Measurements from ENCODE around the gene LAMA2. TPM values are rescaled to one million over a fixed set of nuclear protein-coding genes. Genes with fewer than 3 reads are reported as not detected.

Gene LAMA2
- total RNA-seq, 1 experiment from 2014 or later: 0.28 TPM

GRCh38 chr6:129105035-129105434 lies 222.1 kb downstream of the LAMA2 start:
- intact Hi-C loops (cut with micrococcal nuclease; ENCODE audit: unreplicated experiment) (no loop called here), in situ Hi-C loops (cut with HindIII; ENCODE audit: low pct_unique_long_range_greater_than_20kb, low sequenced_read_pairs) (no loop called here)
- POLR2A ChIA-PET: no interaction called here
- Histone ChIP-seq H3K36me3 (ENCODE audit: control insufficient read depth, insufficient read depth, low read length) (no peaks in the 10 kb centered on the region), H3K4me1 (ENCODE audit: control insufficient read depth, insufficient read depth, low read length) (0 out of 2 replicates have a peak, but pooled peaks cover 3% of the 10 kb centered on the region), H3K27ac (ENCODE audit: low read length) (no peak overlapping the region), H3K27me3 (ENCODE audit: control insufficient read depth, insufficient read depth, low read length) (no peaks in the 10 kb centered on the region), H3K9me3 (ENCODE audit: control insufficient read depth, insufficient read depth, low read depth, low read length) (no peaks in the 10 kb centered on the region), H3K4me3 (ENCODE audit: low read depth in 2 of 2, low read length in 2 of 2) (no peak overlapping the region)
- no TSS peak for BruUV-seq (replicated peaks)
- CTCF ChIA-PET: no interaction called here
- TF ChIP-seq SIN3A (IDR thresholded peaks at IDR 0.05; ENCODE audit: borderline replicate concordance, insufficient read depth, low read depth, low read length) (no peak), TCF7L2 (IDR thresholded peaks at IDR 0.05; ENCODE audit: low read depth, low read length) (no peak)
- DNase-seq (ENCODE audit: low read depth, low spot score): no peak
- no peak for ATAC-seq

- DNase-seq (ENCODE audit: low read depth, low spot score) (no peak), ATAC-seq (no peak)
- Histone ChIP-seq H3K9me3 (ENCODE audit: control insufficient read depth, insufficient read depth, low read depth, low read length) (no peaks in the 10 kb centered on the region), H3K27me3 (ENCODE audit: control insufficient read depth, insufficient read depth, low read length) (no peaks in the 10 kb centered on the region), H3K27ac (ENCODE audit: low read length) (no peak overlapping the region), H3K4me1 (ENCODE audit: control insufficient read depth, insufficient read depth, low read length) (0 out of 2 replicates have a peak, but pooled peaks cover 3% of the 10 kb centered on the region), H3K36me3 (ENCODE audit: control insufficient read depth, insufficient read depth, low read length) (no peaks in the 10 kb centered on the region), H3K4me3 (ENCODE audit: low read depth in 2 of 2, low read length in 2 of 2) (no peak overlapping the region)
- in situ Hi-C loops (cut with HindIII; ENCODE audit: low pct_unique_long_range_greater_than_20kb, low sequenced_read_pairs) (no loop called here), intact Hi-C loops (cut with micrococcal nuclease; ENCODE audit: unreplicated experiment) (no loop called here)
- no peak for TF ChIP-seq SIN3A (IDR thresholded peaks at IDR 0.05; ENCODE audit: borderline replicate concordance, insufficient read depth, low read depth, low read length)
- POLR2A ChIA-PET: no interaction called here
- BruUV-seq (replicated peaks): no TSS peak
- CTCF ChIA-PET: no interaction called here
Measured at GRCh38 chr6:129105793-129106192, 222.9 kb downstream of the LAMA2 start.

GRCh38 chr6:129108337-129108736 lies 225.4 kb downstream of the LAMA2 start:
- no peak for ATAC-seq
- DNase-seq (ENCODE audit: low read depth, low spot score): no peak
- CTCF ChIA-PET: no interaction called here
- Histone ChIP-seq H3K9me3 (ENCODE audit: control insufficient read depth, insufficient read depth, low read depth, low read length) (no peaks in the 10 kb centered on the region), H3K4me3 (ENCODE audit: low read depth in 2 of 2, low read length in 2 of 2) (no peak overlapping the region), H3K27ac (ENCODE audit: low read length) (no peak overlapping the region), H3K4me1 (ENCODE audit: control insufficient read depth, insufficient read depth, low read length) (0 out of 2 replicates have a peak, but pooled peaks cover 3% of the 10 kb centered on the region), H3K27me3 (ENCODE audit: control insufficient read depth, insufficient read depth, low read length) (no peaks in the 10 kb centered on the region), H3K36me3 (ENCODE audit: control insufficient read depth, insufficient read depth, low read length) (no peaks in the 10 kb centered on the region)
- TF ChIP-seq SIN3A (IDR thresholded peaks at IDR 0.05; ENCODE audit: borderline replicate concordance, insufficient read depth, low read depth, low read length) (no peak), POLR2AphosphoS5 (IDR thresholded peaks at IDR 0.05; ENCODE audit: low read depth, low read length) (no peak), REST (IDR thresholded peaks at IDR 0.05; ENCODE audit: insufficient read depth in 1 of 2, low read depth in 2 of 2, low read length in 1 of 2) (no peak), TCF7L2 (IDR thresholded peaks at IDR 0.05; ENCODE audit: low read depth, low read length) (no peak), CTCF (IDR thresholded peaks at IDR 0.05) (no peak)
- POLR2A ChIA-PET: no interaction called here
- no TSS peak for BruUV-seq (replicated peaks)
- in situ Hi-C loops (cut with HindIII; ENCODE audit: low pct_unique_long_range_greater_than_20kb, low sequenced_read_pairs): no loop called here
- intact Hi-C loops (cut with micrococcal nuclease; ENCODE audit: unreplicated experiment): no loop called here
